GM19467 (cell line): ENCODE data around the gene KCNQ5.
"Not testable (repeated sequence)": the region's sequence is repeated elsewhere in the genome, so short reads cannot be mapped to it uniquely, and the experiment has no call there.

ENCODE experiments used
- ATAC-seq: cut with Tn5 transposase; IDR thresholded peaks from one replicate; pipeline ENCODE4 v1.9.1; 2021; ENCODE audit warnings: mild to moderate bottlenecking, moderate library complexity; ENCODE audit not compliant: unreplicated experiment

The KCNQ5 gene

DNA sequence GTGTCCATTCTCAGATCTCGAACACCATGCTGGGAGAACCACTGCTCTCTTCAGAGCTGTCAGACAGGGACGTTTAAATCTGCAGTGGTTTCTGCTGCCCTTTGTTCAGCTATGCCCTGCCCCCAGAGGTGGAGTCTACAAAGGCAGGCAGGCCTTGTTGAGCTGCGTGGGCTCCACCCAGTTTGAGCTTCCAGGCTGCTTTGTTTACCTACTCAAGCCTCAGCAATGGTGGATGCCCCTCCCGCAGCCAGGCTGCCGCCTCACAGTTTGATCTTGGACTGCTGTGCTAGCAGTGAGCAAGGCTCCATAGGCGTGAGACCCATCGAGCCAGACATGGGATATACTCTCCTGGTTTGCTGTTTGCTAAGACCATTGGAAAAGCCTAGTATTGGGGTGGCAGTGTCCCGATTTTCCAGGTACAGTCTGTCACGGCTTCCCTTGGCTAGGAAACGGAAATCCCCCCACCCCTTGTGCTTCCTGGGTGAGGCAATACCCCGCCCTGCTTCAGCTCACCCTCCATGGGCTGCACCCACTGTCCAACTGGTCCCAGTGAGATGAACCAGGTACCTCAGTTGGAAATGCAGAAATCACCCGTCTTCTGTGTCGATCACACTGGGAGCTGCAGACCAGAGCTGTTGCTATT lies 362.4 kb downstream of the KCNQ5 start:
- ATAC-seq, result not testable (repeated sequence)

DNA sequence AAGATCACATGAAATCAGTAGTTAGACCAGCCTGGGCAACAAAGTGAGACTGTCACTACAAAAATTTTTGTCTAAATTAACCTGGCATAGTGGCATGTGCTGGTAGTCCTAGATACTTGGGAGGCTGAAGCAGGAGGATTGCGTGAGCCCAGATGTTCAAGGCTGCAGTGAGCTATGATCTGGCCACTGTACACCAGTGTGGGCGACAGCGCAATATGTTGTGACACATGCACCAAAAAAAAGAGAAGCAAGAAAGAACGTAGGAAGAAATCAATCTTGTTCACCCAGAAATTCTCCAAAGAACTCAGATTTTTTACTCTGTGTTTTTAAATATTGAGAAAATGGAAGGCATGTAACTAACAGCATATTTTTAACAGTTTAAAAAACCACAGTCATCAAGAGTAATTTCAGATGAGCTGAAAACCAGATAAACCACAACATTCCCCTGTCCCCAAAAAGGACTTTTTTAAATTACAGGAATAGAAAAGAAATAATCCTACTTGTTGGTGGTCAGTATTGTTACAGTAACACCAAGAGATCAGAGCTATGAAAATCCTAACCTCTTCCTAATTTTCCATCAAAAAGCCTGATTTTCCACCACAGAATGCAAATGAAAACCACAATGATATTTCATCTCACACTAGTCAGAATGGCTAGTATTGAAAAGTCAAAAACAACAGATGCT lies 363.3 kb downstream of the KCNQ5 start:
- ATAC-seq, result no peak

DNA sequence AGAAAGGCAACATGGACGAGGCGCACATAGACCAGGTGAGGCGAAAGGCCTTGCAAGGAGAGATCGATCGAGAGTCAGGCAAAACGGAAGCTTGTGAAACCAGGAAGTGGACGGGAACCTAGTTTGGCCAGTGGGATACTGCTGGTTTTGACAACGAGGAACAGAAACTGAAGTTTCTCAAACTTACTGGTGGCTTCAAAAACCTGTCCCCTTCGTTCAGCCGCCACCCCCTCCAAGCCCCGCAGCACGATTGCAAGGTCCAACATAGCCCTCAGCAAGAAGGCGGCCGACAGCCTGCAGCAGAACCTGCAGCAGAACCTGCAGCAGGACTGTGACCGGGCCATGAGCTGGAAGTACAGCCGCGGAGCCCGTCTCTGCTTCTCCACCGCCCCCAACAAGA lies 365.4 kb downstream of the KCNQ5 start:
- no peak for ATAC-seq

DNA sequence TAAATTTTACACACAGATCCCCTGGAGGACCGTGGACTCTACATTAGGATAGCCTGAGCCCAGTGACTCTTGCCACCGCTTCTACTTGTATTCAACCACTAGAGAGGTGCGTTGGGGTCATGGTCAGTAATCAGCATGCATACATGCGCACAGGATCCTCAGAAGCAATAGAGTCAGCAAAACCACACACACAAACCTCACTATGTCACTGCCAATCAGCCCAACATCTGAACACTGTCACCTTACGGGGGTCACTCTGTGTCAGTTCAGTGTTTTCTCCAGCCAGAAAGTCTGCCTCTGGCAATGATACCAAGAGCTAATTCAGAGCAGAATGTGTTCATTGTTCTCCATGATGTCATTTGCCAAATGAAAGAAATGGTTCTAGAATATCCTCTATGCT lies 378.1 kb downstream of the KCNQ5 start:
- no peak for ATAC-seq

DNA sequence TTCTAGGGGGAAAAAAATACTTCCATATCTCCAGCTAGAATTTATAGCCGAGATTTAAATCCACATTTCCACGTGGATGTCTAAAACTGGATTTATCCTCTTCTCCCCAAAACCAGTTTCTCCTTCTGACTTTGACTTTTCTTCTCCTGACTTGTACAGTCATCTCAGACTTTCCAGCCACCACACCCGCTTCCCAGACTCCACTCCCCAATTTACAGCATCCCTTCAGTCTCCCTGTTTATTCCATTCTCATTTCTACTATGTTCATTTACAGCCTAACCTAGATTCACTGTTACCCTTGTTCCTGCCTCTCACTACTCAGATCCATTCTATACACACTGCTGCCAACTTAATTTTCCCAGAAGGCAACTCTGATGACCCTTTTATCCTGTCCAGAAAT lies 378.6 kb downstream of the KCNQ5 start:
- no peak for ATAC-seq

DNA sequence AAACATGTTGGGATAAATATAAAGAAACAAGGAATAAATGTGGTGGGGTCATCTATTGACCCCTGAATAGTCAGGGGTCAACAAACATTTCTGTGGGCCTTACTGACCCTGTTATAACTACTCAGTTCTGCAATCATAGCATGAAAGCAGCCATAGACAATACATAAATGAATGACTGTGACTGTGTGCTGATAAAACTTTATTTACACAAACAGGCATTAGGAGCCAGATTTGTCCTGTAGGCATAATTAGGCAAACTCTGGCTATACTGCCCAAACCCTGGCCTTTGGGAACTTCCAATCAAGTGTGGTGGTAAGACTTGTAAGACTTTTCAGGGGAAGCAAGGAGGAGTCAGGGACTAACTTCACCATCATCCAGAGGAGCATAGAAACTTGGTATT lies 380.7 kb downstream of the KCNQ5 start:
- ATAC-seq, result no peak

DNA sequence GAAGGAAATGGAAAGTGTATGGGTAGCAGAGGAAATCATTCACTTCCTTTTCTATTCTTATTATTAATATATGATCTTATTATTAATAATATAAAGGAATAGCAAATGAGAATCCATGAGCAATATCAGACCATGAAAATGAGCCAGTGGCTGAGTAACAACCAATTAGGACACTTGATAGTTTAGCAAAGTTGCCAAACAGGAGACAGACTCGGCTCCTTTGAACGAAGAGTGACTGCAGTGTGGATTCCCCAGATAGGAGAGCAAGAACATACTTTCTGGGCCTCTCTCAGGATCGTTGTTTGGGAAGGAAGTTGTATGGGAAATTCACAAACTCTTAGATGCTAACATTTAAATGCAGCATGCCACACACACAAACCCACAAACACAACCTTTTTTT lies 381.4 kb downstream of the KCNQ5 start:
- no peak for ATAC-seq

DNA sequence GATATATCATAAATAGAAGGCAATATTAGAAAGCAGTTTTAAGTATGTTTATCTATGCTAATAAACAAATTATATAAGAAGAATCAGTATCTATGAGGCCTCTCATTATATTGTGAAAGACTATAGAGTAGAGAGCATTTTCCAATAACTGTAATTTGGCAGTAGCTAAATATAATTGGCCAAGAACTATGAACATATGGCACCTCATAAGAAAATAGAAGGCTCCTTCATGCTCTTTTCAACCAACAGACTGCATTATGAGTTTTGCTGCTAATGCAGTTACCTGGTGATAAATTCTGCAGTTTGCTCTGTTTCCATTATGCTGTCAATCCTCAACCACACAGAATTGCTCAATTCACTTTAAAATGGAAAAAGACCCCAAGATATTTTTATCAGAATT lies 382.4 kb downstream of the KCNQ5 start:
- no peak for ATAC-seq

DNA sequence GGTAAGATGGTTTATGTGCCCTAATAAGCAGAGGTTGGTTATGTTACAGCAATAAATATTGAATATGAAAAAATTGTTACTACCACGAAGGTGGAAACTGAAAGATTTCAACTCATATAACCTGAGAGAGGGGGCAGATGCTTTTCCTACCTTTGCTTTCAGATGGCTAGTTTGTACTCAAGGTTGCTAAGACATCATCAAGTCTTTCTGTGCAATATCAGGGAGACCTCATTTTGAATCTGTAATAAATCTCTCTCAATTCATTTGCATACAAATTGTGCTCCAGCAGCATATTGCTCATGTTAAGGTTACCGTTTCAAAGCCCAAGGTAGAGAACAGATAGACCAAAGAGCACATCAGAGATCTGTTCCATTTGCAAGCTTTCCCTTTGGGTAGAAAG lies 383.0 kb downstream of the KCNQ5 start:
- ATAC-seq, result no peak

DNA sequence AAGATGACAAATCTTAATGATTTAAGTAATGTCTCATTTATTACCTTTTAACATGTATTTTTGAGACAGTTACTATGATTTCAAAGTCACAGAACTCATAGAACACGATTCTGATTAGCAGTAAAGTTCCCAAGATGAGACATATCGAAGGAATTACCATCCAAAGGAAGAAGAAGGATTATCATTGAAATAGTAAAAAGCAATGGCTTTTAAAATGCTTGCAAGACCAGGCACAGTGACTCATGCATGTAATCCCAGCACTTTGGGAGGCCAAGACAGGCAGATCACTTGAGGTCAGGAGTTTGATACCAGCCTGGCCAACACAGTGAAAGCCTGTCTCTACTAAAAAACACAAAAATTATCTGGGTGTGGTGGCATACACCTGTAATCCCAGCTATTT lies 384.3 kb downstream of the KCNQ5 start:
- ATAC-seq, result no peak

DNA sequence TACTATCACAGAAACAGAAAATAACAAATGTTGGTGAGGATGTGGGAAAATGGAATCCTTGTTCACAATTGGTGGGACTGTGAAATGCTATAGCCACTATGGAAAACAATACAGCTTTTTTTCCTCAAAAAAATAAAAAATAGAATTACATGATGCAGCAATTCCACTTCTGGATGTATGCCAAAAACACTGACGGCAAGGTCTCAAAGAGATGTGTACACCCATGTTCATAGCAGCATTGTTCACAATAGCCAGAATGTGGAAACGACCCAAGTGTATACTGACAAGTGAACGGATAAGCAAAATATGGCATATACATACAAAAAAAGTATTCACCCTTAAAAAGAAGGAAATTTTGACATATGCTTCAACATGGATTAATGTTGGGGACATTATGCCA lies 390.1 kb downstream of the KCNQ5 start:
- ATAC-seq, result no peak

DNA sequence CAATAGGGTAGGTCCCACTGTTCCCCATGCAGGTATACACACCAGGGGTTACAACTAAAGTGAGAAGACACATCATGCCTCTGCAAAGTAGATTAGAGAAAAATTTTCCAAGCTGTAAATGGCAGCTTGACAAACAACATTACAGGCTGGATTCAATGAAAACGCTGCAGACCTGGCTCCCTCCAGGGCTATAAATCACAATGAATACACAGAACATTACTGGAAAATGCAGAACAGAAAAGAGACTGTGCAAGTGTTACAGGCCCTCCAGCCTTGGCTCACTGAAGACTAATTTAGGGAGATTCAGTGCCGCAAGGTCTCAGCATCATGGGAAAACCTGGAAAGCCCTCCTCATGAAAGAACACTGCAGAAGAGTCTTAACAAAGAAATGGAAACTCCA lies 395.6 kb downstream of the KCNQ5 start:
- no peak for ATAC-seq

DNA sequence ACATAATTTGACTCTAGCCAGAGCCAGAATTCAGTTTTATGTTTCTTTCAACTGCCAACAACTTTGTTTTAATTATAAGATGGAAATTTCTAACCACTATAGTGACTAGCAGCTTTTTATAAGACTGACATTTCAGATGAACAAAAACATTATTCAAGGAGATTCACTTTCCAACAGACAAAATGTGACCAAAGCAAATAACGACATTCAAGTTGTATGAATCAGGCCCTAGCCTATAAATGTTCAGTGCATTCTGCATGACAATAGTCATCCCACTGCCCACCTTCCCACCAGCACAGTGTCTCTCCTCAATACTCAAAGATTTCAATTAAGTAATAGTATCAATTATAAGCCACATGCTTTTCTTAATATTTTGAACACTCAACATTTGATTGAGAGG lies 402.7 kb downstream of the KCNQ5 start:
- ATAC-seq, result no peak

DNA sequence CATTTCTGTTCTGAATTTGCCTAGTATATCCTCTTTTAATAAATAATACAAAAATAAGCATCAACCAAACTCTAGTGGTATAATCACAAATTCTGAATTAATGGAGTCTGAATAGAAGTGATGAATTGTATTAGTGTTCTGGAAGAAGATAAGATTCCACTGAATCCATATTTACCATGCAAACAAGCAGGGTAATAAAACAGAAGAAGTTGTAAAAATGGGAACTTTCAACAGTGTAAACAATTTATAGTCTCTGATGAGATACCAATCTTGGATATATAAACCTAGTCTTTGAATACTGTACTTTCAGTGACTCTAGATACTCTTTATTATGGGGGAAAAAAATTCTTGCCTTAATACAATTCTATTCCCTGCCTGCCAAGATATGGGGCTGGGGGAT lies 405.8 kb downstream of the KCNQ5 start:
- ATAC-seq, result no peak

DNA sequence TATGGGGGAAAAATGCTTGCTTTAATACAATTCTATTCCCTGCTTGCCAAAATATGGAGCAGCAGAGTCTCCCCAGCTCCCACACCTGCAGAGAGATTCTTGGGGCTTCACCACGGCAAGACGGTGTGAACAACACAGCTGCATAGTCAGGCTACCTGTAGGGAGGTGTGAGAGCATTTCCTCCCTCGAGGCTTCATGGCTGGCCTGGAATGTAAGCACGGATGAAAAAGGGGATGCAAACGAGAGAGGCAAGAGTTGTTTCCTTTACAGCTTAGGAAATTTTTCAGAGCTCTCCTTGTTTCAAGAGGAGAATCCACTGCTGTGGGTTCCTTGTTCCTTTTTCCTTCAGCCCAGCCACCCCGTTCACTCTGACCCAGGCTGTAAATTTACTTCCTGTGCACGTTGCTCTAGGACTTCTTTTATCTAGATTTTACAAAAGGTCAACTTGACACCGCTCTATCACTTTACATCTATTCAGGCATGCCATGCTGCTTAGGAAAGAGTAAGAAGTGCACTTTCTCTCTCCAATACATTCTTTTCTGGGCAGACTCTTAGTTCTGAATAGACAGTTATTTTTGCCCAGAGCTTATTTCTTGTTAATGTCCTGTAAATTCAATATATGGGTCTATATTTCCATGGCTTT lies 406.4 kb downstream of the KCNQ5 start:
- ATAC-seq, result no peak

DNA sequence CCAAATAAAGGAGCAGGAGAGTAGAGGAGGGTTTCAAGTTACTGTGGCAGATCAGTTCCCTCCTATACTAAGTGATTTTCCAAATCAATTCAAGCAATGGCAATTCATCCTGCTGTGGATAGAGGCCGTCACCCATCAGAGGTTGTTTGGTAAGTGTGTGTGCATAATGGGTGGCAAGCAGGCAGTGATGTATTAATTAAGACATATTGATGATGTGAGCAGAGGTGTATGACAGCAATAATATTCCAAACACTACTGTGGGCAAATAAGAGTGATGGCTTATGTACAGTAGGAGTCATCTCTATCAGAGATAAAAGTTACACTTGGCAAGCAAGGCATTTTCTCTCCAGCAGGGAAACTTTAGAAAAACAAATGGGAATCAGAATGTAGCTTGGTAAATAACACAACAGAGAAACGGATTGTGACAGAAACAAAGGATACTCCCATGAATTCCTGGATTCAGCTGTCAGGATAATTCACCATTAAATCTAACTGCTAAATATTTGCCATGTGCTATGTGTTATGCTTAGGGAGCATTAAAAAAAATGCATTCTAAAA lies 407.1 kb downstream of the KCNQ5 start:
- ATAC-seq, result no peak

DNA sequence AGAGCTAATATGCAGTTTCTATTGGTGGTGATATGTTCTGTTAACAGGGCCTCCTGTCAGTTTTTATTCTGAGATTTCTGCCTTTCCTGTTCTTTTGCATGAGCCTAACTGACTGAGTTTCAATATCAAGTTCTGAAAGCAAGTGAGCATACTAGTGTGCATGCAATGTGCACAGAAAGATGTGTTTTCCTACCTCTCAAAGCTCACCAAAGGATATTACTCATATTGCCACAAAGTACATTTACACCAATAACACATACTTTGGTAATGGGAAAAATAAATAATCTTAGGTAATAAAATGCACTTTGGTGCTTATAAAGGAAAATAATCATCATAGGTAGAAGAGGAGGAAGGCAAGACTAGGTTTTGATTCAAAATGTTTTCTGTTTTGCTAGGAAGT lies 408.4 kb downstream of the KCNQ5 start:
- ATAC-seq, result no peak

DNA sequence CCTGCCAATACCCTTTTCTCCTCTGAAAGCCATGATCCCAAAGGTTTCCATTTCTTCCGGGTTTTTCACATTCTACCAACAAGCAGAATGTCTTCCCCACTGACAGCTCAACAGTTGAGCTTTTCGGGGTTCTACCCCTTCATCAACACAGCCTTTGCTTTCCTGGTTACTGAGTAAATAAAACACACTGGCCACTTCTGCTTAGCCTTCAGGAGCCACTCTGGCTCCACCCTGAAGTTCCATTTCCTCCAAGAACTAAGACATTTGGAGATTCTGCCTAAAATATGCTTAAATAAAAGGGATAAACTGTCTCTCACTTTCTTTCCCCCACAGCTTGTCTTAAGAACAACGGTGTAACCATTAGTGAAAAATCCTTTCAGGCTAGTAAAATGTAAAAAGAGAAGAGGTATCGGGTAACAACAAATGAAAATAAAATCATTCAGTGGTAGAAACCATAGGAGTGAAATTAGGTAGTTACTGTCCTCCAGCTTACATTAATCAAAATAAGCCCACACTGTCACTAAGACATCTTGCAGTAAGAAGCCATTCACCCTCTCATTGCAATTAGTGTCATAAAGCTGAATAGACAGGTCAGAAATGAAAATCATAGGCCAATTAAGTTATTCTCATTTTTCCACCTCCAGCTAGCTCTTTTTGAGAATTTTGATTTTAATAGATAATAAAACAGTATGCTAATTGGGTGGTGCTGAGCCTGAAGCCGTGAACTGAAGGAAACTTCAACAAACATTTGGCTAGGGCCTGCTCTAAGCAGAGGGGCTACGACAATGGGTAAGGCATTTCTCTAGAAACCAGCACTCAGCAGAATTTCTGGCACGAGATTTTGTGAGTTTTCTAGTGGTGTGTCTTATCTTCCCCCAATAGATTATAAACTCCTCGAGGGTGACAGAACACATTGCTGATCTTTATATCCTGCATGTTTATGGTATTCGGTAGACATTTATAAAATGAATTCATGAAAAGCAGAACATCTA lies 409.2 kb downstream of the KCNQ5 start:
- no peak for ATAC-seq

DNA sequence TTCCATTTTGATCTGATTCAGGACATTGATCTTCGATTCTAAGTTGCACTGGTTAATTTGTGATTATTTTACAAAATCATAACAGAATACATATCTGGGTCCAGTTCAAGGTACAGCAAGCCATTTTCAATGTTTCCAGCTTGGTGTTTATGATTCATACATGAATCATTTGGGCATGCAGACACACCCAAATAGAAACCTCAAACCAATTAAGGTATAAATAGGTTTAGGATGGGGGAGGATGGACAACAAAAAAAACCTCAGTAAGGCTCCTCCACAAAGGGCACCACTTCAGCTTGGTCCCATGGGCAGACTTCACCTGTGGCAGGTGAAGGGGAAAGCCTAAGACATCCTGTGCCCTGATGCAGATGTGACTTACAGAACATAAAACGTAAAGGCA lies 410.7 kb downstream of the KCNQ5 start:
- no peak for ATAC-seq

DNA sequence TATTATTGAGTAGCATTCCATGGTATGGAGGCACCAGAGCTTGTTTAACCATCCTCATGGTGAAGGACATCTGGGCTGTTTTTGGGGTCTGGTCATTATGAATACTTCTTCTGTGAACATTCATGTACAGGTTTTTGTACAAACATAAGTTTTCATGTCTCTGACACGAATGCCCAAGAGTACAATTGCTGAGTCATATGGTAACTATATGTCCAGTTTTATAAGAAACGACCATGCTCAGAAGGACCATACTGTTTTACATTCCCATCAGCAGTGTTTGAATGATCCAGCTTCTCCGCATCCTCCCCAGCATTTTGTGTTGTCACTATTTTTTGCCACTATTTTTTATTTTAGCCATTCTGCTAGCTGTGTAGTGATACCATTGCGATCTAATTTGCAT lies 414.8 kb downstream of the KCNQ5 start:
- no peak for ATAC-seq

DNA sequence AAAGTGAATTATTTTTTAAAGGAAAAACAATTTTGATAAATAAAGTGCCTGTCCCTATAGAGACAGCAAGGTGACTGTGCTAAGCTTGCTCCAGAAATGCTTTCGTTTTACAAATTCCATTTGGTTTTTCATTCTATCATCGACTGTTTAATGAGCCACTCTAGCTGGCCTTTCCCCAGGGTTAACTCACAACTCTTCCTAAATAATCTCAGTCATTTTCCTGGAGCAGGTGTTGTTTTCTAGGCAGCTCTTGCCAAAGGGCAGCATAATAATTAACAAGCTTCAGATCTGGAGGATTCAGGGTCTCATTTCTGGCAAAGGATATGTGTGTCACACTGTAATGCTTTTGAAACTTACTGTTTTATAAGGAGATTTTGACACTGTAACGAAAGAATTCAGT lies 419.2 kb downstream of the KCNQ5 start:
- no peak for ATAC-seq
